ENCODE results near the gene SLC6A17. TPM values are rescaled to one million over a fixed set of nuclear protein-coding genes. Genes with fewer than 3 reads are reported as not detected.

SLC6A17 gene
- total and polyA plus RNA-seq, 9 of the 15 experiments (the other 6 are each of a cell fraction or from before 2014, with no cell fraction given), result not detected

DNA sequence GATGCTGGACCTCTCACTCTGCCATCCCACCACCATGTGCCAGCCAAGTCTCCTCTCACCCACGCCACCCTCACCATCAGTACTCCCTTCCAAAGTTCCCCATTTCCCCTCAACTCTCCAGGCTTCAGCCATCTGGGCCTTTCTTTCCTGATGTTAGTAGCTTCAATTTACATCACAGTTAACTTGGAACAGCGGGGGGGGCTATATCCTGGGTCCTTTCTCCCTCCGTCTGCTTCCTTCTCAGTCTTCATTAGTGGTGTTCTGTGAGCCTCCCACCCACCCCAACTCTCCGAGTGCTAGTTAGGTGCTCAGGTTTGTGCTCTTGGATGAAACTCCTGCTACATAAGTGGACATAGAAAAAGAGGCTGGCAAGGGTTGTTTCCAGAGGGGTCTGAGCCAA lies 91.8 kb downstream of the SLC6A17 start:
- no TSS peak for BruUV-seq (replicated peaks)
- no peak for DNase-seq (ENCODE audit: extremely low read depth in 1 of 4, low spot score in 3 of 4)
- no peaks in the 10 kb centered on the region for H3K36me3 ChIP-seq (ENCODE audit: control insufficient read depth, insufficient read depth, low read length)
- intact Hi-C loops (cut with micrococcal nuclease), result no loop called here
- H3K79me2 ChIP-seq (ENCODE audit: control insufficient read depth, insufficient read depth, low read length), result no peaks in the 10 kb centered on the region
- WGBS (ENCODE audit: insufficient coverage, low coverage, missing lambda C conversion rate), result 0% methylated on average over 3 of the region's 4 CpGs
- no peak for ATAC-seq
- H2AFZ ChIP-seq (ENCODE audit: low read depth, low read length), result no peak overlapping the region
- H3K27ac ChIP-seq (ENCODE audit: extremely low read depth, low read depth, low read length), result no peak overlapping the region
- H3K9me1 ChIP-seq (ENCODE audit: control insufficient read depth, insufficient read depth, low read length), result no peaks in the 10 kb centered on the region
- in situ Hi-C loops (cut with MboI), result no loop called here
- TF ChIP-seq PRPF4 (IDR thresholded peaks at IDR 0.05; ENCODE audit: insufficient read depth, low read depth, low read length, poor library complexity, severe bottlenecking), result no peak
- peaks cover 33 to 77% of the 10 kb centered on the region in 2 experiments for H3K27me3 ChIP-seq (ENCODE audit: control insufficient read depth in 2 of 2, insufficient read depth in 2 of 2, low read length in 2 of 2)
- ChIA-PET CTCF (ENCODE audit: low intra/inter-chr PET ratio) (no interaction called here), POLR2A (interaction anchor here (0.5 to 1.3 kb wide), 2 partner anchors 14 to 97 kb away, joined by 3 to 7 read pairs; partner anchors contain the start of gene RBM15)
- FAIRE-seq, result no peak
- H3K4me3 ChIP-seq, result no peak overlapping the region
- H3K4me2 ChIP-seq (ENCODE audit: insufficient read depth, low read length), result no peak overlapping the region
- 0 out of 2 replicates have a peak, but pooled peaks cover 3% of the 10 kb centered on the region for H4K20me1 ChIP-seq (replicated peaks; ENCODE audit: control insufficient read depth, insufficient read depth, low read length)
- H3K4me1 ChIP-seq (replicated peaks in 1 of 2; ENCODE audit: control insufficient read depth in 2 of 2, insufficient read depth in 2 of 2, low read length in 2 of 2), result no peaks in the 10 kb centered on the region; a peak in 3 of 5 replicates
- no peak overlapping the region for H3K9ac ChIP-seq (ENCODE audit: insufficient read depth in 1 of 2, low read depth in 2 of 2, low read length in 2 of 2)
- no peaks in the 10 kb centered on the region for H3K9me3 ChIP-seq (replicated peaks; ENCODE audit: control insufficient read depth, insufficient read depth, low read depth, low read length)

DNA sequence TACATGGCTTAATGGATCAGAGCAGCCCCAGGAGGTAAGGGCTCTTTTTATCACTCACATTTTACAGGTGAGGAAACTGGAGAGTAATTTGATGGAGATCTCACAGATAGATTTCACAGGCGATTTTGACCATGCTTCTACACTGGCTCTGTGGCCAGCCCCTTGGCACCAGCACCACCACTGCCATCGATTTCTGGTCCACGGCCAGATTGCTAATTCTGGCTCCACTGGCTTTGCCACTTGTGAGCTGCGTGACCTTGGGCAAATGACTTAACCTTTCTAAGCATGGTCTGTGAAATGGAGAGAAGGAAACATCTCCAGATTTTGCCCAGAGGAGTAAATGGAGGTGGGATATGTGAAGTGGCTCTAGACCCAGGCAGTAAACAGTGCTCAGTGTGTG lies 92.4 kb downstream of the SLC6A17 start:
- no peak for TF ChIP-seq ZNF431 (CRISPR knock-in tag; IDR thresholded peaks at IDR 0.05)
- TF ChIP-seq, protein P1, sequence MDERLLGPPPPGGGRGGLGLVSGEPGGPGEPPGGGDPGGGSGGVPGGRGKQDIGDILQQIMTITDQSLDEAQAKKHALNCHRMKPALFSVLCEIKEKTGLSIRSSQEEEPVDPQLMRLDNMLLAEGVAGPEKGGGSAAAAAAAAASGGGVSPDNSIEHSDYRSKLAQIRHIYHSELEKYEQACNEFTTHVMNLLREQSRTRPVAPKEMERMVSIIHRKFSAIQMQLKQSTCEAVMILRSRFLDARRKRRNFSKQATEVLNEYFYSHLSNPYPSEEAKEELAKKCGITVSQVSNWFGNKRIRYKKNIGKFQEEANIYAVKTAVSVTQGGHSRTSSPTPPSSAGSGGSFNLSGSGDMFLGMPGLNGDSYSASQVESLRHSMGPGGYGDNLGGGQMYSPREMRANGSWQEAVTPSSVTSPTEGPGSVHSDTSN (CRISPR knock-in tag; IDR thresholded peaks at IDR 0.05; ENCODE audit: low read depth), result no peak
- TF ChIP-seq, protein P1 (tag; conservative IDR thresholded peaks at IDR 0.05; ENCODE audit: low read depth), result no peak
- no peak for TF ChIP-seq HMG20B (CRISPR knock-in tag; IDR thresholded peaks at IDR 0.05)
- TF ChIP-seq, protein P2, sequence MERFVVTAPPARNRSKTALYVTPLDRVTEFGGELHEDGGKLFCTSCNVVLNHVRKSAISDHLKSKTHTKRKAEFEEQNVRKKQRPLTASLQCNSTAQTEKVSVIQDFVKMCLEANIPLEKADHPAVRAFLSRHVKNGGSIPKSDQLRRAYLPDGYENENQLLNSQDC (CRISPR knock-in tag; IDR thresholded peaks at IDR 0.05), result no peak
- no peak for TF ChIP-seq ZNF263 (CRISPR knock-in tag; IDR thresholded peaks at IDR 0.05; ENCODE audit: borderline replicate concordance)
- TF ChIP-seq MEIS2 (IDR thresholded peaks at IDR 0.05; ENCODE audit: partially characterized antibody), result no peak
- no peak for TF ChIP-seq ZNF512 (tag; IDR thresholded peaks at IDR 0.05)
- no peak for TF ChIP-seq JUN (IDR thresholded peaks at IDR 0.05; ENCODE audit: borderline replicate concordance, low read depth, low read length)
- no peak for TF ChIP-seq JUN (CRISPR knock-in tag; IDR thresholded peaks at IDR 0.05; ENCODE audit: borderline replicate concordance)
- no peak for TF ChIP-seq RUNX1 (IDR thresholded peaks at IDR 0.05; ENCODE audit: low read depth)
- 3% methylated on average over 4 of the region's 4 CpGs for WGBS (ENCODE audit: insufficient coverage, low coverage, missing lambda C conversion rate)
- no TSS peak for BruUV-seq (replicated peaks)
- FAIRE-seq (no peak), ATAC-seq (no peak), DNase-seq (ENCODE audit: extremely low read depth in 1 of 4, low spot score in 3 of 4) (no peak)
- H3K4me1 ChIP-seq (replicated peaks in 1 of 2; ENCODE audit: control insufficient read depth in 2 of 2, insufficient read depth in 2 of 2, low read length in 2 of 2), result no peaks in the 10 kb centered on the region; a peak in 3 of 5 replicates
- H3K4me2 ChIP-seq (ENCODE audit: insufficient read depth, low read length), result no peak overlapping the region
- H3K9ac ChIP-seq (ENCODE audit: insufficient read depth in 1 of 2, low read depth in 2 of 2, low read length in 2 of 2), result no peak overlapping the region
- peaks cover 30 to 76% of the 10 kb centered on the region in 2 experiments for H3K27me3 ChIP-seq (ENCODE audit: control insufficient read depth in 2 of 2, insufficient read depth in 2 of 2, low read length in 2 of 2)
- 0 out of 2 replicates have a peak, but pooled peaks cover 3% of the 10 kb centered on the region for H4K20me1 ChIP-seq (replicated peaks; ENCODE audit: control insufficient read depth, insufficient read depth, low read length)
- H3K4me3 ChIP-seq, result no peak overlapping the region
- ChIA-PET CTCF (ENCODE audit: low intra/inter-chr PET ratio) (no interaction called here), POLR2A (interaction anchor here (0.6 kb wide), 1 partner anchor 35 kb away, joined by 3 read pairs; no protein-coding TSS in a partner anchor)
- no peaks in the 10 kb centered on the region for H3K79me2 ChIP-seq (ENCODE audit: control insufficient read depth, insufficient read depth, low read length)
- H3K27ac ChIP-seq (ENCODE audit: extremely low read depth, low read depth, low read length), result no peak overlapping the region
- no peaks in the 10 kb centered on the region for H3K9me1 ChIP-seq (ENCODE audit: control insufficient read depth, insufficient read depth, low read length)
- in situ Hi-C loops (cut with MboI), result no loop called here
- no peaks in the 10 kb centered on the region for H3K9me3 ChIP-seq (replicated peaks; ENCODE audit: control insufficient read depth, insufficient read depth, low read depth, low read length)
- no peaks in the 10 kb centered on the region for H3K36me3 ChIP-seq (ENCODE audit: control insufficient read depth, insufficient read depth, low read length)
- intact Hi-C loops (cut with micrococcal nuclease), result no loop called here
- no peak overlapping the region for H2AFZ ChIP-seq (ENCODE audit: low read depth, low read length)

All from K562 (cell line).